D341Med (cell line): ENCODE measurements around the gene UBE4A.

Source experiments
- DNase-seq: peaks from one replicate; pipeline ENCODE4 v3.0.0; 2012; ENCODE audit warnings: low spot score

The UBE4A gene, protein sequence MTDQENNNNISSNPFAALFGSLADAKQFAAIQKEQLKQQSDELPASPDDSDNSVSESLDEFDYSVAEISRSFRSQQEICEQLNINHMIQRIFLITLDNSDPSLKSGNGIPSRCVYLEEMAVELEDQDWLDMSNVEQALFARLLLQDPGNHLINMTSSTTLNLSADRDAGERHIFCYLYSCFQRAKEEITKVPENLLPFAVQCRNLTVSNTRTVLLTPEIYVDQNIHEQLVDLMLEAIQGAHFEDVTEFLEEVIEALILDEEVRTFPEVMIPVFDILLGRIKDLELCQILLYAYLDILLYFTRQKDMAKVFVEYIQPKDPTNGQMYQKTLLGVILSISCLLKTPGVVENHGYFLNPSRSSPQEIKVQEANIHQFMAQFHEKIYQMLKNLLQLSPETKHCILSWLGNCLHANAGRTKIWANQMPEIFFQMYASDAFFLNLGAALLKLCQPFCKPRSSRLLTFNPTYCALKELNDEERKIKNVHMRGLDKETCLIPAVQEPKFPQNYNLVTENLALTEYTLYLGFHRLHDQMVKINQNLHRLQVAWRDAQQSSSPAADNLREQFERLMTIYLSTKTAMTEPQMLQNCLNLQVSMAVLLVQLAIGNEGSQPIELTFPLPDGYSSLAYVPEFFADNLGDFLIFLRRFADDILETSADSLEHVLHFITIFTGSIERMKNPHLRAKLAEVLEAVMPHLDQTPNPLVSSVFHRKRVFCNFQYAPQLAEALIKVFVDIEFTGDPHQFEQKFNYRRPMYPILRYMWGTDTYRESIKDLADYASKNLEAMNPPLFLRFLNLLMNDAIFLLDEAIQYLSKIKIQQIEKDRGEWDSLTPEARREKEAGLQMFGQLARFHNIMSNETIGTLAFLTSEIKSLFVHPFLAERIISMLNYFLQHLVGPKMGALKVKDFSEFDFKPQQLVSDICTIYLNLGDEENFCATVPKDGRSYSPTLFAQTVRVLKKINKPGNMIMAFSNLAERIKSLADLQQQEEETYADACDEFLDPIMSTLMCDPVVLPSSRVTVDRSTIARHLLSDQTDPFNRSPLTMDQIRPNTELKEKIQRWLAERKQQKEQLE

DNA sequence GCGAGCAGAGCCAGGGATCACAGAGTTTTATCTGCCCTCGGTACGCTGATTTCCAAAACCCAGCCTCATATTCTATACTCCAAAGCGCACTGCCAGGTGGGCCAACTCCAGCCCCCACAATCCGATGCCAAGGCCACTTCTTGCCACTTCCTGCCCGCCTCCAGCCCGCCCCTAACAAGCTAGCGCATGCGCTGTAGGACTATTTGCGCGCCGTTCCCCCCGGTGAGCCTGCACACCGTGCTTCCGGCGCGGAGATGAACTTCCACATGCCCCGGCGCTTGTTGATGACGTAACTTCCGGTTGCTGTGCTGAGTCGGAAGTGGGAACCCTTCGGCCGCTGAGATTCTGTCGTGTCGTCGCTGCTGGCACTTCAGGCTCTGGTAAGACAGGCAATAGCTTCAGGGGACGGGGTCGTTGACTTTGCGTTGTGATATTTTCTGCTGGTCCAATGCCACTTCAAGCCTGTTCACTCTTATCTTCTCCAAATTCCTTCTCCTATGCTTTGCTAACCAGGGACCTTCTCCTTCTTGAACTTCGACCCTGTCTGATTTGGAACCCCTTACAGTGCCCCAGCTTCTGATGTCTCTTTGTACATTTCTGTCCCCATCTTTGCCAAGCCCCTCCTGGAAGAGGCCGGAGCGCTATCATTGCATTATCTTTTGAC is at the start of gene UBE4A:
UBE4A (plus strand) TSS at position 306 of the 664 bp plus-strand sequence. CDS start 5,481 bp downstream, outside the sequence.
- peak; percentile 93 for DNase-seq

DNA sequence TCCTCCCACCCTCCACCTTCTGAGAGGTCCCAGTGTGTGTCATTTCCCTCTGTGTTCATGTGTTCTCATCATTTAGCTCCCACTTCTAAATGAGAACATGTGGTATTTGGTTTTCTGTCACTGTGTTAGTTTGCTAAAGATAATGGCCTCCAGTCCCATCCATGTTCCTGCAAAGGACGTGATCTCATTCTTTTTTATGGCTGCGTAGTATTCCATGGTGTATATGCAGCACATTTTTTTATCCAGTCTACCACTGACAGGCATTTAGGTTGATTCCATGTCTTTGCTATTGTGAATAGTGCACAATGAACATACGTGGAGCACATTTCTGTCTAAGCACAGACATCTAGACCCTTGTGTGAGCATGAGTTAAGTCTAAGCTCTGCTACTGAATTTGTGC is 49.1 kb upstream of the UBE4A start:
- DNase-seq: no peak

DNA sequence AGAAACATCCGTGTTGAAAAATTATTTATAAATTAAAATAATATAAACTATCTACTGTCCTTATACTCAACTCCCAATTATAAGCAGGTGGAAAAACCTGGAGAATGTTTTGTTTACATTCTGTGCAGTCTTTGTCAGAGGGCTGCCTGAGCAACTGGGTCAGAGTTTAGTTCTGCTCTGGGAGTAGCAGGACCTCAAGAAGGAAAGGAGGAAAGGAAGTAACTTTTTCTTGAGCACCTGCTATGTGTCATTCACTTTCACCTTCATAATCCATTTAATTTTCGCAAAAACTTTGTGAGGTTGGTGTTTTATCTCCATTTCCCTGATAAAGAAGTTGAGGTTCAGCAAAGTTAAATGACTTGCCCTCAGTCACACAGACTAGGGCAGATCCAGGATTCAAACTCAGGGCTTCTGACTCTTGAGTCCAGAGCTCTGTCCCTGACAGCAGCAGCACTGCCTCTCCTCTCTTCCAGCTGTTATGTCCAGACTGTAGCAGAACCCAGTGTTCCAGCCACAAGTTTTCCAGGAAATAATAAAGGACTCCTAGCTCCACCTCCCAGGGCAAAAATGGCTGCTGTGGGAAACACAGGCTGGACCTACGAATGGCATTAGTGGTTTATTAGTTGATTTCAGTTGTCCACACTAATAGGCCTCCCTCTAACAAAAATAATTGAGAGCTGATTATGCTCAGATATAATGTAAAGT is 48.5 kb upstream of the UBE4A start:
- DNase-seq: no peak

DNA sequence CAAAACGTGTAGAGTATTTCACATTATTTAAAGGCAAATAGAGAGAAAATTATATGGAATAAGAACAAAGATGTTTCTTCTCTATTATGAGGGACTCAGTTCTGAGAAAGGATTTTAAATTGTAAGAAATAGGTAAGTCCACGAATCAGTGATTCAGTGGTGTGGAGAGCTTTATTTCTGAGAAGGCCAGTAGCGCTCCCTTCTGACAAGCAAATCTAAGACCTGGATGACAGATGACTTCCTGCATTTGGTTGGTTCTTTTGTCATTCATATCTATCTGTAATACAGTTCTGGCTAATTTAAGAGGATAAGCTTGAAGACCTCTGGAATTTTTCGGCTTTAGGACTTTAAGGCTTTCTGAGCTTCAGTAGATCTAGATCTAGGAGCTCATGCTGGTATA is 47.9 kb upstream of the UBE4A start:
- no peak for DNase-seq

DNA sequence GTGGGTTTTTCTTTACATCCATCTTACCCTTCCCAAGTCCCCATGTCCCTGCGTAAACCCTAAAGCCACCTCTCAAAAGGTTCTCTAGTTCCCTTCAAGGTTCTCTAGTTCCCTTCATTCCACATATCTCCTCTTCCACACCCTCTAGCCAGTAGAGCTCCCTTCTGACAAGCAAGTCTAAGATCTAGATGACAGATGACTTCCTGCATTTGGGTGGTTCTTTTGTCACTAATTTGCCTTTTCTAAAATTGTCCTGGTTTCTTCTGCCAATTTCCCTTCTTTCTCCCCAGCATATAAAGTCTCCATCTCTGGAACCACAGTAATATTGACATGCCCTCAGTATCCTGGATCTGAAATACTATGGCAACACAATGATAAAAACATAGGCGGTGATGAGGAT is 47.1 kb upstream of the UBE4A start:
- DNase-seq: no peak

DNA sequence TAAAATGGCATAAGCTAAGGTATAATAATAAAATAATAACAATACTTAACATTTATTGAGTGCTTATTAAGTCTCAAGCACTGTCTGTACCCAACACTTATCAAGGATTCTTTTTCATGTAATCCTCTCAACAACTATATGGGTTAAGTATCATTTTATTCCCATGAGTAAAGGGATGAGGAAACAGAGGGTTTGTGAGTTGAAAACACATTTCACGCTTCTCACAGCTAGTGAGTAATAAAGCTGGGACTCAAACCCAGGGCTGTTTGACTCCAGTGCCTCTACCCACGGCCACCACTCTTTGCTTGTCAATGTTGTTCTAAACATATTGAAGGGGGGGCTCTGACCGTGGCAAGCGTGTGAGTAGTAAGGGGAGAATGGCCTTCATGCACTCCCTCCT is 46.2 kb upstream of the UBE4A start:
- DNase-seq: no peak

GRCh38 chr11:118314988-118315411 is 44.4 kb upstream of the UBE4A start:
- no peak for DNase-seq

DNA sequence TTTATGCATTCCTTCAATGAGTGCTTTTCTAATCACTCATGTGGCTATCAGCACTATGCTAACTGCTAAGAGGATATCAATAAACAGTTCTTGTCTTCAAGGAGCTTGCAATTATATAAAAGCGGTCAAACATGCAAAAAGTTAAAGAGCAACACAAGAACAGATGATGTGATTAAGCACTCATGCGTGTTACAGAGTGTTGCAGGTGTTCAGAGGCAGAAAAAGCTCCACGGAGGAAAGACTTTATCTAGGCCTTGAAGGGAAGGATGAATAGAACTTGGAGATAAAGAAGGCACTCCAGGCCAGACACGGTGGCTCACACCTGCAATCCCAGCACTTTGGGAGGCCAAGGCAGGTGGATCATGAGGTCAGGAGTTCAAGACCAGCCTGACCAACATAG is 41.3 kb upstream of the UBE4A start:
- no peak for DNase-seq

GRCh38 chr11:118318581-118319336 is 40.6 kb upstream of the UBE4A start:
- DNase-seq: no peak

DNA sequence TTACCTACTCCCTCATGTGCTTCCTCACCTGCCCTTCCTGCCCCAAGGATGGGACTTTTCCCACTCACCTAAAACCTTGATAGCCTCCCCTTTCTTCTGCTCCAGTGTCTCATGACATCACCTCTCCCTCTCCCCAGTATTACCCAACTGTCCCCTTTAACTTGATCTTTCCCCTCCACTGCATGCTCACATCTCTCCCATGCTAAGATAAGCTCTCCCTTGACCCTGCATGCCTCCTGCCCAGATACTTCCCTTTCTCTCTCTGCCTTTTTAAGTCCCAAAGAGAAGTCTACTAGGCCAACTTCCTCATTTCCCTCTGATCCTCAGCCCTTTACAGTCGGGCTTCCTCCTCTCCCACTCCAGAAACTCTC is 40.1 kb upstream of the UBE4A start:
- no peak for DNase-seq

DNA sequence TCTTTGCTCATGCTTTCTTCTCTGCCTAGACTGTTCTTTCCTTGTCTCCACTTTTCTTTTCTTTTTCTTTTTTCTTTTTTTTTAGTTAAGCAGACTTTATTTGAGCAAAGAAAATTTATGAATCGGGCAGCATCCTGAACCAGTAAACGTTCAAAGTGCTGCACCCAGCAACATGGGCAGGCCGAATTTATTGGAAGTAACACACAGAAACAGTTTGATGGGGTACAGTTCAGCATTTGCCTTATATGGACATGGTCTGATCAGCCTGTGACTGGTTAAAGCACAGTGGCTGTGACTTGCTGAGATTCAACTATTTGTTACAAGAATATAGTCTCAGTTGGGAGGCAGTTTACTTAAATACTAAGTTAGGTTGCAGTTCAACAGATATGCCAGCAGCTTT is 38.9 kb upstream of the UBE4A start:
- DNase-seq: no peak

- DNase-seq: no peak
Measured at GRCh38 chr11:118321386-118322082, 37.9 kb upstream of the UBE4A start.

DNA sequence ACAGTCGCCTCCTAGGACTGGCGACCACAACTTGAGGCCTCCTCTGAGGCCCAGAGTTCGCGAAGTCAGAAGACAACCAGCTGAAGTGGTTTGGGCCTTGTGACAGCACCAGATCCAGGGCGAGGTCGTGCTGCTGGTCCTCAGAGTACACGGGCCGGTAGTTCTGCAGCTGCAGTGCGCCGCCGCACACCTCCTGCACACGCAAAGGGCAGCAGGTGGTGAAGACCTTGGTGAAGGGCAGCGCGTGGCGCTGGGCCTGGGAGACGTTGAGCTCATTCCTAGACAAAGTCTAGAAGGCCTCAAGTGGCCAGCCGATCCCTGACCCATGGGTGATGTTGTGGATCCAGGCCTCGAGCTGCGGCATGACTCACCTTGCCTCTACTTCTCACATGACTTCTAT is 36.7 kb upstream of the UBE4A start:
- DNase-seq: no peak

- no peak for DNase-seq
Measured at GRCh38 chr11:118325283-118325682, 34.1 kb upstream of the UBE4A start.

GRCh38 chr11:118328745-118329144 is 30.7 kb upstream of the UBE4A start:
- DNase-seq: no peak

GRCh38 chr11:118334745-118335144 is 24.7 kb upstream of the UBE4A start:
- DNase-seq: no peak

- DNase-seq: no peak
Measured at GRCh38 chr11:118338637-118339061, 20.8 kb upstream of the UBE4A start.

- DNase-seq: no peak
Measured at GRCh38 chr11:118339281-118339961, 20.0 kb upstream of the UBE4A start.

- no peak for DNase-seq
Measured at GRCh38 chr11:118340449-118340848, 19.0 kb upstream of the UBE4A start.

DNA sequence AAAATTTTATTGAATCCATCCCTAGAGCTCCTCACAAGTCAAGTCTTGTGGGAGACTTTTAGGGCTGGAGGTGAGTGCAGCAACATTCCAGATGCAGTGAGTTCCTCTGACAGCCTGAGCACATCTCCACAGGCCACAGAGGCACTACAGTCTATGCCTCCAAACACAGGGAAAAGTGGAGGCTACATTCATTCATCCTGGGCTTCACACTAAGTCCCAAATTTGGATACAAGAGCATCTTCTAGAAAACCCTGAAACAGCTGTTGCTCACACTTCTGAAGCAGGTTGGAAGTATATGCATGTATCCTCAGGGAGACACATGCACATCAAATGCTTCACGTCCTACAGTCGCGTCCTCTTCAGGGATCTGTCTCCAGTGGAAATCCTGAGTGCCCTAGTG is 18.1 kb upstream of the UBE4A start:
- no peak for DNase-seq
